ENCODE measurements around the gene DLX1. TPM values are rescaled to one million over a fixed set of nuclear protein-coding genes. Genes with fewer than 3 reads are reported as not detected.

Gene DLX1
- total and polyA plus RNA-seq, 9 of the 15 experiments (the other 6 are each of a cell fraction or from before 2014, with no cell fraction given) = 1.9 to 26.2 (median 9.6) TPM

DNA sequence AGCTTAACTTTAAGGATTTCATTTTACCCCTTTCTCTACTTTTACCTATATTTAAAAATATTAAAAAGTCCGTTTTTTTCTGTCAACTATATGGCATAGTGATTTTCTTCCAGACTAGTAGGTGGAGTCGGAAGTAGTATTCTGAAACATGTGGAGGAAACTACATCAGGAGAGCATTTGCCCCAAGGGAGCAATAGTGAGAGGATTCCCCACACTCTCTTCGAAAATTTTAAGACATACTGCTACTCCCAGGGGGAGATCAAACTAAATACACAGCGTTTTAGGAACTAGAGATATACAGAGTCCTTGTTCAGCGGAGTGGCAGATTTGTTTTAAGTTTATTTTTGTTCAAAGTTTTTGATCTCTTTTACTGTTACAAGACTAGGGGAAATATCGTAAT is 45.0 kb upstream of the DLX1 start (continued):
- TF ChIP-seq, protein P1, sequence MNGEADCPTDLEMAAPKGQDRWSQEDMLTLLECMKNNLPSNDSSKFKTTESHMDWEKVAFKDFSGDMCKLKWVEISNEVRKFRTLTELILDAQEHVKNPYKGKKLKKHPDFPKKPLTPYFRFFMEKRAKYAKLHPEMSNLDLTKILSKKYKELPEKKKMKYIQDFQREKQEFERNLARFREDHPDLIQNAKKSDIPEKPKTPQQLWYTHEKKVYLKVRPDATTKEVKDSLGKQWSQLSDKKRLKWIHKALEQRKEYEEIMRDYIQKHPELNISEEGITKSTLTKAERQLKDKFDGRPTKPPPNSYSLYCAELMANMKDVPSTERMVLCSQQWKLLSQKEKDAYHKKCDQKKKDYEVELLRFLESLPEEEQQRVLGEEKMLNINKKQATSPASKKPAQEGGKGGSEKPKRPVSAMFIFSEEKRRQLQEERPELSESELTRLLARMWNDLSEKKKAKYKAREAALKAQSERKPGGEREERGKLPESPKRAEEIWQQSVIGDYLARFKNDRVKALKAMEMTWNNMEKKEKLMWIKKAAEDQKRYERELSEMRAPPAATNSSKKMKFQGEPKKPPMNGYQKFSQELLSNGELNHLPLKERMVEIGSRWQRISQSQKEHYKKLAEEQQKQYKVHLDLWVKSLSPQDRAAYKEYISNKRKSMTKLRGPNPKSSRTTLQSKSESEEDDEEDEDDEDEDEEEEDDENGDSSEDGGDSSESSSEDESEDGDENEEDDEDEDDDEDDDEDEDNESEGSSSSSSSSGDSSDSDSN (IDR thresholded peaks at IDR 0.05; ENCODE audit: borderline replicate concordance in 1 of 2, low read depth in 2 of 2, low read length in 2 of 2) = no peak
- TF ChIP-seq, protein P2, sequence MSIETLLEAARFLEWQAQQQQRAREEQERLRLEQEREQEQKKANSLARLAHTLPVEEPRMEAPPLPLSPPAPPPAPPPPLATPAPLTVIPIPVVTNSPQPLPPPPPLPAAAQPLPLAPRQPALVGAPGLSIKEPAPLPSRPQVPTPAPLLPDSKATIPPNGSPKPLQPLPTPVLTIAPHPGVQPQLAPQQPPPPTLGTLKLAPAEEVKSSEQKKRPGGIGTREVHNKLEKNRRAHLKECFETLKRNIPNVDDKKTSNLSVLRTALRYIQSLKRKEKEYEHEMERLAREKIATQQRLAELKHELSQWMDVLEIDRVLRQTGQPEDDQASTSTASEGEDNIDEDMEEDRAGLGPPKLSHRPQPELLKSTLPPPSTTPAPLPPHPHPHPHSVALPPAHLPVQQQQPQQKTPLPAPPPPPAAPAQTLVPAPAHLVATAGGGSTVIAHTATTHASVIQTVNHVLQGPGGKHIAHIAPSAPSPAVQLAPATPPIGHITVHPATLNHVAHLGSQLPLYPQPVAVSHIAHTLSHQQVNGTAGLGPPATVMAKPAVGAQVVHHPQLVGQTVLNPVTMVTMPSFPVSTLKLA (conservative IDR thresholded peaks at IDR 0.05) = no peak
- TF ChIP-seq TCF7L2 (IDR thresholded peaks at IDR 0.05; ENCODE audit: low read depth, low read length) (no peak), TBL1XR1 (IDR thresholded peaks at IDR 0.05; ENCODE audit: low read length in 2 of 2) (no peak), CREBBP (IDR thresholded peaks at IDR 0.05; ENCODE audit: low read depth, low read length) (no peak), SMC3 (conservative IDR thresholded peaks at IDR 0.05; ENCODE audit: insufficient read depth, low read depth, low read length) (no peak), ZNF445 (CRISPR knock-in tag; IDR thresholded peaks at IDR 0.05; ENCODE audit: low read depth) (no peak), MAZ (CRISPR knock-in tag; conservative IDR thresholded peaks at IDR 0.05 in 1 of 2, IDR thresholded peaks at IDR 0.05 in 1 of 2) (no peak), BMI1 (IDR thresholded peaks at IDR 0.05; ENCODE audit: low read length) (no peak), ARID2 (IDR thresholded peaks at IDR 0.05) (no peak), BDP1 (IDR thresholded peaks at IDR 0.05; ENCODE audit: insufficient read depth, insufficient read length) (no peak), KAT8 (IDR thresholded peaks at IDR 0.05; ENCODE audit: low read depth) (no peak), ZNF3 (CRISPR knock-in tag; IDR thresholded peaks at IDR 0.05) (no peak), ARNT (IDR thresholded peaks at IDR 0.05) (no peak)
- TF ChIP-seq, protein P3, sequence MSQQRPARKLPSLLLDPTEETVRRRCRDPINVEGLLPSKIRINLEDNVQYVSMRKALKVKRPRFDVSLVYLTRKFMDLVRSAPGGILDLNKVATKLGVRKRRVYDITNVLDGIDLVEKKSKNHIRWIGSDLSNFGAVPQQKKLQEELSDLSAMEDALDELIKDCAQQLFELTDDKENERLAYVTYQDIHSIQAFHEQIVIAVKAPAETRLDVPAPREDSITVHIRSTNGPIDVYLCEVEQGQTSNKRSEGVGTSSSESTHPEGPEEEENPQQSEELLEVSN (IDR thresholded peaks at IDR 0.05; ENCODE audit: borderline replicate concordance in 1 of 2, extremely low read depth in 1 of 2, insufficient read depth in 1 of 2, insufficient read length in 1 of 2, low read depth in 1 of 2, low read length in 1 of 2, poor library complexity in 1 of 2, severe bottlenecking in 1 of 2) = no peak

Measured in K562 (cell line).